SK-N-SH (cell line): ENCODE measurements around the gene THOC6. TPM values are rescaled to one million over a fixed set of nuclear protein-coding genes. Genes with fewer than 3 reads are reported as not detected.
A peak's percentile ranks its signal among the peaks of the same experiment; 100 is the strongest.

Source experiments
- CTCF ChIA-PET: fragments of 300-600, 350-600 bp; formaldehyde crosslinking; extraction: SDS; loops from one replicate; lab custom pipeline; 2021; lab: Yijun Ruan, JAX
- POLR2A ChIA-PET: fragments of 350-600 bp; sonication (Branson Sonifier 250); formaldehyde crosslinking; extraction: SDS; loops from one replicate; lab custom pipeline; 2020; ENCODE audit warnings: antibody characterized with exemption, inconsistent platforms; lab: Yijun Ruan, JAX
- DNase-seq: peaks from one replicate; pipeline ENCODE4 v3.0.0; 2012
- H2AFZ ChIP-seq: fragments of 200-600 bp; sonication (generic); 2 replicates; pipeline ENCODE4 v1.8.1; 2016; ENCODE audit warnings: antibody characterized with exemption, mild to moderate bottlenecking, low read depth
- H3F3A ChIP-seq: fragments of 200-600 bp; sonication (generic); replicated peaks from 2 replicates; pipeline ENCODE3; 2016; ENCODE audit warnings: antibody characterized with exemption, mild to moderate bottlenecking; ENCODE audit not compliant: insufficient read depth
- H3K27ac ChIP-seq, 2 experiments: fragments of 200-500 bp in 1 of 2; fragments of 200-600 bp in 1 of 2; sonication (Bioruptor generic) in 1 of 2; sonication (generic), shearing (Covaris generic) in 1 of 2; 2 replicates each; pipeline versions ENCODE4 v1.5.1 to v1.6.1; 2014 to 2016; ENCODE audit warnings: low read depth in 2 of 2, inconsistent platforms in 1 of 2, low read length in 1 of 2, mild to moderate bottlenecking in 1 of 2, mixed read lengths in 1 of 2
- H3K27me3 ChIP-seq: fragments of 200-600 bp; sonication (generic), shearing (Covaris generic); 2 replicates; pipeline ENCODE4 v1.6.1; 2016; ENCODE audit warnings: mixed run types; ENCODE audit not compliant: insufficient read depth
- H3K36me3 ChIP-seq, 2 experiments: fragments of 200-500 bp in 1 of 2; fragments of 200-600 bp in 1 of 2; sonication (Bioruptor generic) in 1 of 2; sonication (generic) in 1 of 2; replicated peaks in 1 of 2; 2 replicates each; pipeline versions ENCODE3 to v1.5.1; 2014 to 2016; ENCODE audit warnings: low read length in 1 of 2, mild to moderate bottlenecking in 1 of 2; ENCODE audit not compliant: insufficient read depth in 2 of 2, control insufficient read depth in 1 of 2
- H3K4me1 ChIP-seq, 2 experiments: fragments of 200-500 bp in 1 of 2; fragments of 200-600 bp in 1 of 2; sonication (Bioruptor generic) in 1 of 2; sonication (generic), shearing (Covaris generic) in 1 of 2; 2 replicates each; pipeline versions ENCODE4 v1.5.1 to v1.6.1; 2014 to 2016; ENCODE audit warnings: low read depth in 1 of 2, low read length in 1 of 2, mixed run types in 1 of 2; ENCODE audit not compliant: insufficient read depth in 2 of 2, control insufficient read depth in 1 of 2
- H3K4me2 ChIP-seq: fragments of 200-600 bp; sonication (generic), shearing (Covaris generic); 2 replicates; pipeline ENCODE4 v1.6.1; 2017; ENCODE audit warnings: mixed run types
- H3K4me3 ChIP-seq, 2 experiments: fragments of 200-500 bp in 1 of 2; fragments of 200-600 bp in 1 of 2; sonication (Bioruptor generic) in 1 of 2; sonication (generic), shearing (Covaris generic) in 1 of 2; 2 replicates each; pipeline versions ENCODE4 v1.5.1 to v1.8.1; 2014 to 2016; ENCODE audit warnings: low read depth in 2 of 2, inconsistent platforms in 1 of 2, low read length in 1 of 2, mild to moderate bottlenecking in 1 of 2, mixed read lengths in 1 of 2, moderate library complexity in 1 of 2
- H3K79me2 ChIP-seq: fragments of 200-600 bp; sonication (generic); 2 replicates; pipeline ENCODE4 v1.8.1; 2017; ENCODE audit warnings: mild to moderate bottlenecking; ENCODE audit not compliant: insufficient read depth
- H3K9ac ChIP-seq: fragments of 200-600 bp; sonication (generic); 2 replicates; pipeline ENCODE4 v1.6.1; 2017; ENCODE audit warnings: mixed run types
- H3K9me2 ChIP-seq: fragments of 200-600 bp; sonication (generic); 2 replicates; pipeline ENCODE4 v1.6.1; 2017; ENCODE audit warnings: mixed run types
- H3K9me3 ChIP-seq: fragments of 200-600 bp; sonication (generic); 2 replicates; pipeline ENCODE4 v1.6.1; 2017; ENCODE audit warnings: mixed run types, mild to moderate bottlenecking, moderate library complexity
- H4K20me1 ChIP-seq: fragments of 200-600 bp; sonication (generic); 2 replicates; pipeline ENCODE4 v1.6.1; 2017; ENCODE audit warnings: mild to moderate bottlenecking, mixed run types; ENCODE audit not compliant: insufficient read depth
- CHD2 ChIP-seq: fragments of 150-350 bp; IDR thresholded peaks from 2 replicates; pipeline ENCODE4 v1.6.1; 2018; ENCODE audit warnings: low read length; ENCODE audit not compliant: partially characterized antibody
- EP300 ChIP-seq, 2 experiments: IDR thresholded peaks; 2 replicates each; pipeline versions ENCODE4 v1.4.0 to v1.6.1; 2012; ENCODE audit warnings: borderline replicate concordance in 1 of 2, low read depth in 1 of 2, low read length in 1 of 2
- EZH2phosphoT487 ChIP-seq: fragments of 200-600 bp; sonication (generic); IDR thresholded peaks from 2 replicates; pipeline ENCODE4 v1.6.1; 2017; ENCODE audit warnings: low read depth, mixed run types, mild to moderate bottlenecking, antibody characterized with exemption, moderate library complexity, borderline replicate concordance
- FOSL2 ChIP-seq: IDR thresholded peaks from 2 replicates; pipeline ENCODE4 v1.4.0; 2012; ENCODE audit warnings: low read depth, mild to moderate bottlenecking, moderate library complexity, borderline replicate concordance
- FOXM1 ChIP-seq: IDR thresholded peaks from 2 replicates; pipeline ENCODE4 v1.4.0; 2012; ENCODE audit warnings: low read depth, mild to moderate bottlenecking
- GATA2 ChIP-seq: sonication (generic); formaldehyde crosslinking; IDR thresholded peaks from 2 replicates; pipeline ENCODE4 v1.5.0; 2020; ENCODE audit warnings: mild to moderate bottlenecking, missing genetic modification reagents
- MEF2A ChIP-seq: IDR thresholded peaks from 2 replicates; pipeline ENCODE4 v1.4.0; 2012; ENCODE audit warnings: low read depth, borderline replicate concordance
- NRF1 ChIP-seq: IDR thresholded peaks from 2 replicates; pipeline ENCODE4 v1.6.1; 2012; ENCODE audit warnings: low read depth, mild to moderate bottlenecking, low read length
- RAD21 ChIP-seq: IDR thresholded peaks from 2 replicates; pipeline ENCODE4 v1.6.1; 2012; ENCODE audit warnings: mild to moderate bottlenecking, low read length
- RXRA ChIP-seq: IDR thresholded peaks from 2 replicates; pipeline ENCODE4 v1.4.0; 2012; ENCODE audit warnings: low read depth, mild to moderate bottlenecking, borderline replicate concordance
- TCF12 ChIP-seq: IDR thresholded peaks from 2 replicates; pipeline ENCODE4 v1.4.0; 2012
- YY1 ChIP-seq: IDR thresholded peaks from 2 replicates; pipeline ENCODE4 v1.4.0; 2012; ENCODE audit warnings: low read depth, mild to moderate bottlenecking
- WGBS: methylation state at CpG from one replicate; pipeline ENCODE4 v1.1.6; 2017; ENCODE audit warnings: low lambda C conversion rate; 5-methylcytosine and 5-hydroxymethylcytosine counted together
- polyA plus RNA-seq, 3 experiments: library from polyadenylated mRNA; depleted of rRNA; stranded (reverse); fragments of >200 nt; gene quantifications; 2 replicates each; pipeline ENCODE4 v1.2.3, GENCODE V29; 2012
- TF ChIP-seq, protein P1 (sequence below): IDR thresholded peaks from 2 replicates; pipeline ENCODE4 v1.4.0; 2012; ENCODE audit warnings: low read depth, borderline replicate concordance
- TF ChIP-seq, protein P2 (sequence below): IDR thresholded peaks from 2 replicates; pipeline ENCODE4; 2012
- TF ChIP-seq, protein P3 (sequence below): IDR thresholded peaks from 2 replicates; pipeline ENCODE4 v1.4.0; 2012; ENCODE audit warnings: low read depth
- TF ChIP-seq, protein P4 (sequence below): IDR thresholded peaks from 2 replicates; pipeline ENCODE4 v1.6.1; 2012; ENCODE audit warnings: mild to moderate bottlenecking, low read depth, low read length, moderate library complexity

Gene THOC6
- polyA plus RNA-seq, 1 of the 3 experiments (the other 2 are of a cell fraction), result 37.7 TPM

DNA sequence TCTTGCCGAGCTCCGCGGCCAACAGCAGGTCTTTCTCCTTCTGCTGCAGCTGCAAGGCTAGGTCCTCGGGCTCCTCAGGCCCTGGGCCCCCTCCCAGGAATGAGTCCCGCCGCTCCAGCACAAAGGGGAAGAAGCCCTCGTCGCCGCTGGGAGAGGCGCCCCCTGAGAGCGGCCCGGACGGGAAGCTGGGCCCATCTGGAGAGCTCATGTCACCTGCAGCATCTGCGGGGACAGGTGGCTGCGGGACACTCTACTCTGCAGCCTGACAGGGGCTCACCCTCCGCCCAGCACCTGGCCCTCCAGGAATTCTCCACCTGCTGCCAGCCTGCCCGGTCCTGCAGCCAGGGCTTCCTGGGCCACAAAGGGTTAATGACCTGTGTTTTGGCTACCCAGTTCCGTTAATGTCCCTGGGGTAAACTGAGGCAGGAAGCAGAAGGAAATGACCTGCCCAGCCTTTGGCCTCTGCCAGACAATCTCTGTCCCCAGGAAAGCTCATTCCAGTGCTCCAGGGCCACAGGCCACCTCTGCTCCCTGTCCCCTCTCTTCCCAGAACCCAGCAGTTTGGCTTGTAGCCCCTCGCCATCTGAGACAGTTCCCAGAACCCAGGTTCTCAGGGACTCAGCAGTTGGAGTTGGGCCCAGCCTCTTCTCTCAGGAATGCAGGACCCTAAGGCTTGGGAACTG is 11.6 kb downstream of the THOC6 start:
- Histone ChIP-seq H3K9me3 (no peaks in the 10 kb centered on the region), H3K36me3 (no peaks in the 10 kb centered on the region), H3K4me1 (no peaks in the 10 kb centered on the region), H3K9ac (no peak overlapping the region), H3K27me3 (peaks cover 86% of the 10 kb centered on the region), H2AFZ (no peak overlapping the region), H3K79me2 (no peaks in the 10 kb centered on the region), H3K9me2 (no peaks in the 10 kb centered on the region), H4K20me1 (no peaks in the 10 kb centered on the region; the same call in 1 of the 2 replicates), H3K4me3 (no peak overlapping the region), H3K4me2 (no peak overlapping the region), H3F3A (peaks cover 5% of the 10 kb centered on the region), H3K27ac (no peak overlapping the region)
- CTCF ChIA-PET, result interaction anchor here (0.8 to 9.8 kb wide), 12 partner anchors 7 to 127 kb away, joined by 3 to 141 read pairs (median 4); partner anchors contain the start of genes CLDN6, HCFC1R1, IL32 and MMP25
- DNase-seq, result no peak
- 37% methylated on average over 16 of the region's 19 CpGs for WGBS
- POLR2A ChIA-PET, result interaction anchor here (0.7 kb wide), 1 partner anchor 13 kb away, joined by 3 read pairs; no protein-coding TSS in a partner anchor
- TF ChIP-seq FOSL2, result no peak
- no peak for TF ChIP-seq EZH2phosphoT487
- TF ChIP-seq FOXM1, result no peak
- TF ChIP-seq, protein P1, sequence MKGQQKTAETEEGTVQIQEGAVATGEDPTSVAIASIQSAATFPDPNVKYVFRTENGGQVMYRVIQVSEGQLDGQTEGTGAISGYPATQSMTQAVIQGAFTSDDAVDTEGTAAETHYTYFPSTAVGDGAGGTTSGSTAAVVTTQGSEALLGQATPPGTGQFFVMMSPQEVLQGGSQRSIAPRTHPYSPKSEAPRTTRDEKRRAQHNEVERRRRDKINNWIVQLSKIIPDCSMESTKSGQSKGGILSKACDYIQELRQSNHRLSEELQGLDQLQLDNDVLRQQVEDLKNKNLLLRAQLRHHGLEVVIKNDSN, result no peak
- TF ChIP-seq NRF1, result no peak
- TF ChIP-seq, protein P2, sequence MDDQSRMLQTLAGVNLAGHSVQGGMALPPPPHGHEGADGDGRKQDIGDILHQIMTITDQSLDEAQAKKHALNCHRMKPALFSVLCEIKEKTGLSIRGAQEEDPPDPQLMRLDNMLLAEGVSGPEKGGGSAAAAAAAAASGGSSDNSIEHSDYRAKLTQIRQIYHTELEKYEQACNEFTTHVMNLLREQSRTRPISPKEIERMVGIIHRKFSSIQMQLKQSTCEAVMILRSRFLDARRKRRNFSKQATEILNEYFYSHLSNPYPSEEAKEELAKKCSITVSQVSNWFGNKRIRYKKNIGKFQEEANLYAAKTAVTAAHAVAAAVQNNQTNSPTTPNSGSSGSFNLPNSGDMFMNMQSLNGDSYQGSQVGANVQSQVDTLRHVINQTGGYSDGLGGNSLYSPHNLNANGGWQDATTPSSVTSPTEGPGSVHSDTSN, result no peak
- TF ChIP-seq TCF12, result no peak
- TF ChIP-seq YY1, result no peak
- TF ChIP-seq, protein P3, sequence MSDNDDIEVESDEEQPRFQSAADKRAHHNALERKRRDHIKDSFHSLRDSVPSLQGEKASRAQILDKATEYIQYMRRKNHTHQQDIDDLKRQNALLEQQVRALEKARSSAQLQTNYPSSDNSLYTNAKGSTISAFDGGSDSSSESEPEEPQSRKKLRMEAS, result no peak
- no peak for TF ChIP-seq CHD2
- no peak for TF ChIP-seq MEF2A
- TF ChIP-seq, all 33 proteins: peak for 0

DNA sequence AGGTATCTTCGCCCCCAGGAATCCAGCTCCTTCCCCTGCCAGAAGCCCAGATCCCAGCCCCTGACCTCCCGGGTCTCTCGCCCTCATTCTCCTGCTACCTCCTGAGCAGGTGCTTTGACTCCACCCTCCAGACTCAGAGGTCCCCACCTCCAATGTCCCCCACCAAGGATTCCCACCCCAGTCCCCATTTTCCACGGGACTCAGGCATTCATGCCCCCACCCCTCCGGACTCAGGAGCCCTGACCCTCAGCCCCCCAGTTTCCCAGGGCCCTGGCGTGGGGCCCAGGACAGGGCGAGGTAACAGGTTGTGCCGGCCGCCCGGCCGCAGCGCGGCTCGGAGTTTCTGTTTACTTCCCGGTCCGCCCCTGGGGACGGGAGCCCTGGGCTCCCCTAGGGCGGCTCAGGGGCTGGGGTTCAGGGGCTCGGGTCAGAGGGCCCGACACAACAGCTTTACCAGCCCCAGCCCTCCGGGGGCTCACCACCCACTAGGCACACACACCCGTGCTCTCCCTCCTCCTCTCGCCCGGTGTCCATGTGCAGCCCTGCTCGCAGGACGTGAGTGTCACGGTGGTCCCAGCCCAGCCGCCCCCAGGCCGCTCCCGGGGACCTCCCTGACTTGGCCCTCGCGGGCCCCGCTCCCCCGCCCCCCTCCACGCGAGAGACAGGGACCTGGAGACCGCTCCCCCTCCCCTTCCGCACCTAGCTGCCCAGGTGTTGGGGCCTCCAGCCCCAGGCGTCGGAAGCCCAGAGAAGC is 12.3 kb downstream of the THOC6 start:
- H3K4me1 ChIP-seq, result no peaks in the 10 kb centered on the region
- CTCF ChIA-PET, result interaction anchor here (1.3 to 9.8 kb wide), 7 partner anchors 6 to 75 kb away, joined by 3 to 141 read pairs (median 16); partner anchors contain the start of genes CLDN6, HCFC1R1, MMP25 and THOC6
- H3K27me3 ChIP-seq, result peaks cover 93% of the 10 kb centered on the region
- POLR2A ChIA-PET, result no interaction called here
- H3F3A ChIP-seq, result peaks cover under 1% of the 10 kb centered on the region
- no peaks in the 10 kb centered on the region for H3K79me2 ChIP-seq
- TF ChIP-seq EP300 (IDR thresholded peaks at IDR 0.05; ENCODE audit: borderline replicate concordance in 1 of 2, low read depth in 1 of 2, low read length in 1 of 2) (no peak), RXRA (no peak), GATA2 (CRISPR knock-in tag) (no peak), RAD21 (no peak), YY1 (no peak), EZH2phosphoT487 (peak; percentile 65; the same call in 1 of the 2 replicates)
- TF ChIP-seq, protein P1, result no peak
- TF ChIP-seq, protein P4, sequence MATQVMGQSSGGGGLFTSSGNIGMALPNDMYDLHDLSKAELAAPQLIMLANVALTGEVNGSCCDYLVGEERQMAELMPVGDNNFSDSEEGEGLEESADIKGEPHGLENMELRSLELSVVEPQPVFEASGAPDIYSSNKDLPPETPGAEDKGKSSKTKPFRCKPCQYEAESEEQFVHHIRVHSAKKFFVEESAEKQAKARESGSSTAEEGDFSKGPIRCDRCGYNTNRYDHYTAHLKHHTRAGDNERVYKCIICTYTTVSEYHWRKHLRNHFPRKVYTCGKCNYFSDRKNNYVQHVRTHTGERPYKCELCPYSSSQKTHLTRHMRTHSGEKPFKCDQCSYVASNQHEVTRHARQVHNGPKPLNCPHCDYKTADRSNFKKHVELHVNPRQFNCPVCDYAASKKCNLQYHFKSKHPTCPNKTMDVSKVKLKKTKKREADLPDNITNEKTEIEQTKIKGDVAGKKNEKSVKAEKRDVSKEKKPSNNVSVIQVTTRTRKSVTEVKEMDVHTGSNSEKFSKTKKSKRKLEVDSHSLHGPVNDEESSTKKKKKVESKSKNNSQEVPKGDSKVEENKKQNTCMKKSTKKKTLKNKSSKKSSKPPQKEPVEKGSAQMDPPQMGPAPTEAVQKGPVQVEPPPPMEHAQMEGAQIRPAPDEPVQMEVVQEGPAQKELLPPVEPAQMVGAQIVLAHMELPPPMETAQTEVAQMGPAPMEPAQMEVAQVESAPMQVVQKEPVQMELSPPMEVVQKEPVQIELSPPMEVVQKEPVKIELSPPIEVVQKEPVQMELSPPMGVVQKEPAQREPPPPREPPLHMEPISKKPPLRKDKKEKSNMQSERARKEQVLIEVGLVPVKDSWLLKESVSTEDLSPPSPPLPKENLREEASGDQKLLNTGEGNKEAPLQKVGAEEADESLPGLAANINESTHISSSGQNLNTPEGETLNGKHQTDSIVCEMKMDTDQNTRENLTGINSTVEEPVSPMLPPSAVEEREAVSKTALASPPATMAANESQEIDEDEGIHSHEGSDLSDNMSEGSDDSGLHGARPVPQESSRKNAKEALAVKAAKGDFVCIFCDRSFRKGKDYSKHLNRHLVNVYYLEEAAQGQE, result no peak
- H3K9ac ChIP-seq, result no peak overlapping the region
- no peaks in the 10 kb centered on the region; the same call in 1 of the 2 replicates for H4K20me1 ChIP-seq
- H3K9me3 ChIP-seq, result no peaks in the 10 kb centered on the region
- no peaks in the 10 kb centered on the region for H3K9me2 ChIP-seq
- H3K36me3 ChIP-seq, result no peaks in the 10 kb centered on the region
- no peak for DNase-seq
- no peak overlapping the region for H2AFZ ChIP-seq
- WGBS, result 3% methylated on average over 17 of the region's 40 CpGs
- no peak overlapping the region for H3K4me3 ChIP-seq
- H3K4me2 ChIP-seq, result peak overlapping the region; percentile 55; the same call in 1 of the 2 replicates
- H3K27ac ChIP-seq, result no peak overlapping the region
